HG03354 (cell line): ENCODE data around the gene GGT6.

Experiments
- ATAC-seq: cut with Tn5 transposase; IDR thresholded peaks from one replicate; pipeline ENCODE4 v1.9.1; 2021; ENCODE audit warnings: mild to moderate bottlenecking; ENCODE audit not compliant: unreplicated experiment, poor library complexity, severe bottlenecking

GGT6 gene

GRCh38 chr17:4576729-4577322 is 16.4 kb upstream of the GGT6 start:
- no peak for ATAC-seq

- ATAC-seq = no peak
Observed at GRCh38 chr17:4576161-4576558, 15.8 kb upstream of the GGT6 start.

- ATAC-seq = no peak
Observed at GRCh38 chr17:4574448-4575045, 14.2 kb upstream of the GGT6 start.

GRCh38 chr17:4573669-4574068 is 13.3 kb upstream of the GGT6 start:
- no peak for ATAC-seq

GRCh38 chr17:4573115-4573514 is 12.7 kb upstream of the GGT6 start:
- ATAC-seq = no peak

- no peak for ATAC-seq
Observed at GRCh38 chr17:4572131-4572530, 11.8 kb upstream of the GGT6 start.

- ATAC-seq = no peak
Observed at GRCh38 chr17:4569591-4569990, 9.2 kb upstream of the GGT6 start.

- ATAC-seq = no peak
Observed at GRCh38 chr17:4566785-4567184, 6.4 kb upstream of the GGT6 start.

GRCh38 chr17:4565209-4566141 is 5.1 kb upstream of the GGT6 start:
- no peak for ATAC-seq

GRCh38 chr17:4562015-4562969 is 1.9 kb upstream of the GGT6 start:
- ATAC-seq = no peak

GRCh38 chr17:4560837-4561256 is 470 bp upstream of the GGT6 start:
- no peak for ATAC-seq

- ATAC-seq = no peak
Observed at GRCh38 chr17:4559966-4560365, 411 bp downstream of the GGT6 start.

- ATAC-seq = no peak
Observed at GRCh38 chr17:4559139-4559791, 1.1 kb downstream of the GGT6 start.

- ATAC-seq = no peak
Observed at GRCh38 chr17:4558347-4558971, 1.9 kb downstream of the GGT6 start.

- ATAC-seq = no peak
Observed at GRCh38 chr17:4557626-4558346, 2.6 kb downstream of the GGT6 start.

- ATAC-seq = no peak
Observed at GRCh38 chr17:4556996-4557395, 3.4 kb downstream of the GGT6 start.

- ATAC-seq = no peak
Observed at GRCh38 chr17:4555873-4556759, 4.3 kb downstream of the GGT6 start.
